Measurements from ENCODE around the gene ABHD17C. TPM values are rescaled to one million over a fixed set of nuclear protein-coding genes. Genes with fewer than 3 reads are reported as not detected.

ABHD17C gene
- total RNA-seq, 4 donors from 2014 or later: 7.3 to 9.5 (median 8.4) TPM

GRCh38 chr15:80701676-80702311 is 6.7 kb downstream of the ABHD17C start:
- H3K4me1 ChIP-seq: peaks cover 14 to 29% of the 10 kb centered on the region in 2 donors
- H3K27ac ChIP-seq: peak overlapping the region; percentile 38 to 62 (median 59)
- DNase-seq: peak; percentile 44 to 49
- WGBS, 2 donors: 34 to 38% methylated on average over 7 of the region's 7 CpGs
- intact Hi-C loops (cut with DNase I): no loop called here
- TF ChIP-seq POLR2A (IDR thresholded peaks at IDR 0.05) (peak in 1 of 2 donors; percentile 18), CTCF (IDR thresholded peaks at IDR 0.05) (peak in 1 of 6 experiments; percentile 4)
- no peaks in the 10 kb centered on the region for H3K9me3 ChIP-seq
- H3K27me3 ChIP-seq: no peaks in the 10 kb centered on the region
- no peaks in the 10 kb centered on the region for H3K36me3 ChIP-seq
- no peak overlapping the region for H3K4me3 ChIP-seq (replicated peaks in 1 of 3)

- Histone ChIP-seq H3K36me3 (no peaks in the 10 kb centered on the region), H3K27me3 (no peaks in the 10 kb centered on the region), H3K27ac (no peak overlapping the region), H3K4me3 (replicated peaks in 1 of 3) (no peak overlapping the region), H3K4me1 (peaks cover 13 to 25% of the 10 kb centered on the region in 2 donors), H3K9me3 (no peaks in the 10 kb centered on the region)
- DNase-seq: no peak
- TF ChIP-seq POLR2A (IDR thresholded peaks at IDR 0.05) (no peak), CTCF (IDR thresholded peaks at IDR 0.05) (no peak)
- intact Hi-C loops (cut with DNase I): no loop called here
- 90 to 91% methylated on average over 5 of the region's 5 CpGs for WGBS, 2 donors
These were observed 8.0 kb downstream of the ABHD17C start for GRCh38 chr15:80703081-80703480.

- Histone ChIP-seq H3K27ac (no peak overlapping the region), H3K27me3 (no peaks in the 10 kb centered on the region), H3K36me3 (no peaks in the 10 kb centered on the region), H3K4me1 (peaks cover 13 to 25% of the 10 kb centered on the region in 2 donors), H3K4me3 (replicated peaks in 1 of 3) (no peak overlapping the region), H3K9me3 (no peaks in the 10 kb centered on the region)
- DNase-seq: no peak
- 91 to 94% methylated on average over 3 of the region's 3 CpGs for WGBS, 2 donors
- intact Hi-C loops (cut with DNase I): no loop called here
- TF ChIP-seq CTCF (IDR thresholded peaks at IDR 0.05) (no peak), POLR2A (IDR thresholded peaks at IDR 0.05) (no peak)
These were observed 8.9 kb downstream of the ABHD17C start for GRCh38 chr15:80703965-80704364.

GRCh38 chr15:80706161-80706560 is 11.1 kb downstream of the ABHD17C start:
- H3K36me3 ChIP-seq: no peaks in the 10 kb centered on the region
- H3K4me1 ChIP-seq: peaks cover 16 to 27% of the 10 kb centered on the region in 2 donors
- TF ChIP-seq POLR2A (IDR thresholded peaks at IDR 0.05) (no peak), CTCF (IDR thresholded peaks at IDR 0.05) (no peak)
- 81 to 86% methylated on average over 8 of the region's 8 CpGs for WGBS, 2 donors
- H3K27ac ChIP-seq: no peak overlapping the region
- H3K27me3 ChIP-seq: no peaks in the 10 kb centered on the region
- H3K9me3 ChIP-seq: no peaks in the 10 kb centered on the region
- intact Hi-C loops (cut with DNase I): no loop called here
- H3K4me3 ChIP-seq (replicated peaks in 1 of 3): no peak overlapping the region
- DNase-seq: no peak

GRCh38 chr15:80709542-80709941 is 14.4 kb downstream of the ABHD17C start:
- no peak overlapping the region for H3K4me3 ChIP-seq (replicated peaks in 1 of 3)
- H3K27me3 ChIP-seq: no peaks in the 10 kb centered on the region
- intact Hi-C loops (cut with DNase I): no loop called here
- 62 to 67% methylated on average over 6 of the region's 6 CpGs for WGBS, 2 donors
- H3K9me3 ChIP-seq: no peaks in the 10 kb centered on the region
- H3K27ac ChIP-seq: no peak overlapping the region
- peak; percentile 60 to 61 for DNase-seq
- H3K36me3 ChIP-seq: no peaks in the 10 kb centered on the region
- no peak for TF ChIP-seq CTCF (IDR thresholded peaks at IDR 0.05)
- TF ChIP-seq POLR2A (IDR thresholded peaks at IDR 0.05): no peak
- peaks cover 4 to 12% of the 10 kb centered on the region in 2 donors for H3K4me1 ChIP-seq

Data from thyroid gland (tissue), 4 donors.